Raji (cell line): ENCODE results near the gene IL1RAPL2.

Experiments used
- POLR2A ChIP-seq: IDR thresholded peaks from 2 replicates; pipeline ENCODE4 v1.6.1; 2011; ENCODE audit warnings: low read depth, low read length, control low read depth; ENCODE audit not compliant: insufficient read depth

IL1RAPL2 gene

GRCh38 chrX:104565791-104566680 lies at the start of gene IL1RAPL2:
TSS of gene IL1RAPL2 (plus strand) at chrX:104566199.
- TF ChIP-seq POLR2A: no peak

DNA sequence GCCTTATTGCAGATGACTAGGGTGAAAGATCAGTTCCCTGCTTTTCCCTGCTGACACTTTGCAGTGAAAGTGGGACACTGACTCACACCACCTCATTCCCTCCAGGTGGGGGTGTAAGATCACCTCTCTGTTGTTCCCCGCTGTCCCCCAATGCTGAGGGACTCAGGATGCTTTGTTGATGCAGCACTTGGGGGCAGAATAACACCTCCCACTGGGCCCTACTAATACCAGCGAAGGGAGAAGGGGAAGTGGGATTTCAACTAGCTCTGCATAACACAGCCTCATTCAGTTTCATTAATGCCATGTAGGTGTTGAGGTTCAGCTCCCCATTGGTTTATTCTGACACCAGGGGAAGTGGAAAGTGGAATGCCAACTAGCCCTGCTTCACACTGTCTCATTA lies 43.6 kb upstream of the IL1RAPL2 start:
- TF ChIP-seq POLR2A: no peak

DNA sequence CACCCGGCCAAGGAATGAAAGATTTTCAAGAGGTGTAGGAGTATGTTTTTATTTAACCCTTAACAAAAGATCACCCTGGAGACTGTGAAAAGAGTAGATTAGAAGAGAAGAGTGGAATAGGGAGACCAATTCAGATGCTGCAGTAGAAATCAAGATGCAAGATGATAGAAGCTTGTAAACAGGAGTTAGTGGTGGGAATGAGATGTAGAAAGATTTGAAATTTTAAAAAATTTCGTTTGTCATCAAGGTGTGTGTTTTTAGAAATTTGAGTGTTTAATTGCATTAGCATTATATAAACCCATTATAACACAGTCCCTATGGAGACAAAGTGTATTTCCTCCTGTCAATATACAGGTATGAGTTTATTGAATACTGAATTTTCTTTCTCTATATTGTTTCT lies 42.1 kb upstream of the IL1RAPL2 start:
- no peak for TF ChIP-seq POLR2A

GRCh38 chrX:104539081-104539480 lies 26.9 kb upstream of the IL1RAPL2 start:
- no peak for TF ChIP-seq POLR2A

DNA sequence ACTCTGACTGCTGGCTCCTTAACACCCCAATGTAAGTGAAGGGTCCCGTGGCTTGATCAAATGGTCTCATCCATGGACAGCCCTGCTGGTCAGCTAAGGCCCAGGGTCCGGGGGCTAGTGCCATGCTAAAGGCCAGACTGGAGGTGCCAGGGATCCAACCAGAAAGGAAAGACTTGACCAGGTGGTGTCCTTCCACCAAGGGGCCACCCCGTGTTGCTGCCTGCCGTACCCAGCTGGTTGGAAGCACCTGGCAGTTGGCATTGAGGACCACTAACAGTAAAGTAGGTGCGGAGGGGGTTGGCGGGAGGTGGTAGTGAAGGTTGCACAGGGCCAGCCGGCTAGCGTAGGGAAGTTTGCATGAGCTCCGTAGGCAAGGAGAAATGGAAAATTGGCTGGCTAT lies 1.7 kb upstream of the IL1RAPL2 start:
- TF ChIP-seq POLR2A: no peak

GRCh38 chrX:104564921-104565703 lies 887 bp upstream of the IL1RAPL2 start:
- no peak for TF ChIP-seq POLR2A

- no peak for TF ChIP-seq POLR2A
Observed at GRCh38 chrX:104566681-104567501, 892 bp downstream of the IL1RAPL2 start.

GRCh38 chrX:104567506-104567905 lies 1.5 kb downstream of the IL1RAPL2 start:
- no peak for TF ChIP-seq POLR2A

GRCh38 chrX:104568304-104568915 lies 2.4 kb downstream of the IL1RAPL2 start:
- no peak for TF ChIP-seq POLR2A

DNA sequence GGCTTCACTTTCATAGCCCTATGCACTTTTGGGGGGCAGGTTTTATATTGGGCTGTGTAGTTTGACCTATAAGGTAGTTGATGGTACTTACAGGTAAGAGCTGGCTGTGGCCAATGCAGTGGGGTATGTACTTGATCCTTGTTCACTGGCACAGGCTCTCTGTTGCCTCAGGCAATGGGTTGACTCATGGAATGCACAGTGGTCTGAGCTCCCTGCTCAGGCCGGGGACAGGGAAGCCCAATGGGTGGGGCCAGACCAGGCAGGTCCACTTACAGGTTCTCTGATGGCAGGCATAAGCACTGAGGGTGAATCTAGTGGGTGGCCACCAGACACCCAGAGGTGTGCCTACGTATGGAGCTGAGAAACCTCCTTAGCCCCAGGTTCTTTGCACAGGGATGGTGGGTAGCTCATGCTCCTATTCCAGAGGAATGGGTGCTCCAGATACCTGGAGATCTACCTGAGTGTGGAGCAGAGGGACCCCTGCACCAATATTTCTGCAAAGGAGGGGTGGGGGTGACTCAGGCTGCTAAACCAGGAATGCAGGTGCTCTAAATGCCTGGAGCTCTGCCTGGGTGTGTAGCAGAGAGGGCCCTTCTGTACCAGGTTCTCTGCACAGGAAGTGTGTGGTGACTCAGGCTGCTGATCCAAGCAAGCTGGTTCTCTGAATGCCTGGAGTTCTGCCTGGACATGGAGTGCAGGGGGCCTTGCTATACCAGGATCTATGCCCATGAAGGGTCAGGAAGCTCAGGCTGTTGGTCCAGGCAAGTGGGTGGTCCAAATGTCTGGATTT lies 52.3 kb downstream of the IL1RAPL2 start:
- no peak for TF ChIP-seq POLR2A

- no peak for TF ChIP-seq POLR2A
Observed at GRCh38 chrX:104621781-104622180, 55.8 kb downstream of the IL1RAPL2 start.

- no peak for TF ChIP-seq POLR2A
Observed at GRCh38 chrX:104641176-104641575, 75.2 kb downstream of the IL1RAPL2 start.

GRCh38 chrX:104647084-104647483 lies 81.1 kb downstream of the IL1RAPL2 start:
- no peak for TF ChIP-seq POLR2A
